Mesothelial cell of epicardium (in vitro differentiated cells): ENCODE data around the gene TSGA10IP. TPM values are rescaled to one million over a fixed set of nuclear protein-coding genes. Genes with fewer than 3 reads are reported as not detected.

ENCODE experiments used
- DNase-seq, 2 experiments: peaks; one replicate each; pipeline ENCODE4 v3.0.0; 2021; ENCODE audit warnings: low spot score in 2 of 2; ENCODE audit not compliant: unreplicated experiment in 2 of 2
- H3K27ac Mint-ChIP-seq: 2 replicates; pipeline ENCODE4 v1.8.0; 2021; ENCODE audit warnings: mixed read lengths
- H3K27me3 Mint-ChIP-seq: 2 replicates; pipeline ENCODE4 v1.8.0; 2021; ENCODE audit warnings: low read depth, mixed read lengths
- H3K36me3 Mint-ChIP-seq: 2 replicates; pipeline ENCODE4 v1.8.0; 2021; ENCODE audit warnings: mixed read lengths
- H3K4me1 Mint-ChIP-seq: 2 replicates; pipeline ENCODE4 v1.8.0; 2021; ENCODE audit warnings: mixed read lengths
- H3K4me3 Mint-ChIP-seq: 2 replicates; pipeline ENCODE4 v1.8.0; 2021; ENCODE audit warnings: mild to moderate bottlenecking, moderate library complexity, mixed read lengths
- H3K9me3 Mint-ChIP-seq: 2 replicates; pipeline ENCODE4 v1.8.0; 2021; ENCODE audit warnings: mixed read lengths
- CTCF ChIP-seq: fragments of 200-600 bp; sonication (generic); IDR thresholded peaks from one replicate; pipeline ENCODE4 v1.5.0; 2021; ENCODE audit warnings: antibody characterized with exemption; ENCODE audit not compliant: unreplicated experiment
- total RNA-seq: library from RNA; stranded (reverse); gene quantifications from 3 replicates; pipeline ENCODE4 v1.2.1, GENCODE V29; 2021

TSGA10IP gene
- total RNA-seq, 1 donor from 2014 or later: not detected

GRCh38 chr11:65992056-65992455 is 46.8 kb downstream of the TSGA10IP start:
- H3K4me1 Mint-ChIP-seq: no peaks in the 10 kb centered on the region
- H3K27ac Mint-ChIP-seq: no peak overlapping the region
- DNase-seq: no peak
- no peaks in the 10 kb centered on the region for H3K9me3 Mint-ChIP-seq
- no peak for TF ChIP-seq CTCF
- H3K36me3 Mint-ChIP-seq: peaks cover 11% of the 10 kb centered on the region
- no peaks in the 10 kb centered on the region for H3K27me3 Mint-ChIP-seq
- H3K4me3 Mint-ChIP-seq: no peak overlapping the region

GRCh38 chr11:65997286-65997685 is 52.0 kb downstream of the TSGA10IP start:
- Mint-ChIP-seq H3K36me3 (peaks cover 23% of the 10 kb centered on the region), H3K27ac (no peak overlapping the region), H3K27me3 (no peaks in the 10 kb centered on the region), H3K4me3 (no peak overlapping the region), H3K9me3 (no peaks in the 10 kb centered on the region), H3K4me1 (peaks cover 10% of the 10 kb centered on the region)
- DNase-seq: no peak
- no peak for TF ChIP-seq CTCF

GRCh38 chr11:66001942-66002647 is 56.8 kb downstream of the TSGA10IP start, which contains the start of the genes BANF1 and EIF1AD:
Gene BANF1, plus strand, starts transcription at chr11:66002503. Its CDS starts 748 bp downstream, at chr11:66003251.
Gene EIF1AD, minus strand, starts transcription at chr11:66002157. Its CDS starts 1,768 bp downstream, at chr11:66000389.
- no peak for TF ChIP-seq CTCF
- DNase-seq: peak; percentile 72 to 90
- peaks cover 23% of the 10 kb centered on the region for H3K4me1 Mint-ChIP-seq
- no peaks in the 10 kb centered on the region for H3K9me3 Mint-ChIP-seq
- peak within 1 kb of the TSS; percentile 97 for H3K4me3 Mint-ChIP-seq
- H3K36me3 Mint-ChIP-seq: peaks cover 17% of the 10 kb centered on the region
- no peaks in the 10 kb centered on the region for H3K27me3 Mint-ChIP-seq
- peak within 1 kb of the TSS; percentile 100 for H3K27ac Mint-ChIP-seq

- peak overlapping the region; percentile 100 for H3K27ac Mint-ChIP-seq
- peak overlapping the region; percentile 97 for H3K4me3 Mint-ChIP-seq
- TF ChIP-seq CTCF: no peak
- no peaks in the 10 kb centered on the region for H3K27me3 Mint-ChIP-seq
- peaks cover 23% of the 10 kb centered on the region for H3K4me1 Mint-ChIP-seq
- H3K36me3 Mint-ChIP-seq: peaks cover 11% of the 10 kb centered on the region
- DNase-seq: no peak
- H3K9me3 Mint-ChIP-seq: no peaks in the 10 kb centered on the region
Observed at GRCh38 chr11:66002648-66003225, 57.5 kb downstream of the TSGA10IP start.

- Mint-ChIP-seq H3K36me3 (peaks cover 8% of the 10 kb centered on the region), H3K27ac (peak overlapping the region; percentile 90), H3K4me3 (peak overlapping the region; percentile 97), H3K9me3 (no peaks in the 10 kb centered on the region), H3K4me1 (peaks cover 23% of the 10 kb centered on the region), H3K27me3 (no peaks in the 10 kb centered on the region)
- no peak for DNase-seq
- no peak for TF ChIP-seq CTCF
Observed at GRCh38 chr11:66003291-66003690, 58.0 kb downstream of the TSGA10IP start.
